Panc1 (cell line): ENCODE measurements around the gene TRPM5. TPM values are rescaled to one million over a fixed set of nuclear protein-coding genes. Genes with fewer than 3 reads are reported as not detected.
A peak's percentile ranks its signal among the peaks of the same experiment; 100 is the strongest.

Experiments
- ATAC-seq: fragments of 200-7000 bp; cut with Tn5 transposase; 2 replicates; pipeline ENCODE4 v1.9.1; 2020; ENCODE audit warnings: mild to moderate bottlenecking, moderate library complexity
- BruUV-seq: library from RNA; stranded (reverse); fragments of 400-500 nt; replicated peaks from 2 replicates; lab custom pipeline; 2021; lab: Mats Ljungman, UMichigan
- CTCF ChIA-PET: fragments of 300-600 bp; sonication (Branson Sonifier 250); formaldehyde crosslinking; loops from one replicate; lab custom pipeline; 2022; ENCODE audit warnings: antibody characterized with exemption; lab: Charles Lee
- POLR2A ChIA-PET: fragments of 300-600 bp; sonication (Branson Sonifier 250); formaldehyde crosslinking; loops from one replicate; lab custom pipeline; 2022; ENCODE audit warnings: antibody characterized with exemption; lab: Charles Lee
- DNase-seq: peaks from one replicate; pipeline ENCODE4 v3.0.0-alpha.2; 2010; ENCODE audit warnings: low read depth, low spot score
- H3K27ac ChIP-seq: 2 replicates; pipeline ENCODE4 v1.5.1; 2011; ENCODE audit warnings: mild to moderate bottlenecking, low read length, inconsistent platforms
- H3K27me3 ChIP-seq: fragments of 200-500 bp; sonication (Bioruptor generic); 2 replicates; pipeline ENCODE4 v1.6.0; 2014; ENCODE audit warnings: low read length, inconsistent platforms; ENCODE audit not compliant: control insufficient read depth, insufficient read depth
- H3K36me3 ChIP-seq: fragments of 200-500 bp; sonication (Bioruptor generic); 2 replicates; pipeline ENCODE4 v1.5.1; 2014; ENCODE audit warnings: inconsistent platforms, mild to moderate bottlenecking, low read length, moderate library complexity; ENCODE audit not compliant: control insufficient read depth, insufficient read depth
- H3K4me1 ChIP-seq: 2 replicates; pipeline ENCODE4 v1.5.1; 2011; ENCODE audit warnings: inconsistent platforms, mild to moderate bottlenecking, low read length, moderate library complexity; ENCODE audit not compliant: control insufficient read depth, insufficient read depth
- H3K4me3 ChIP-seq, 2 experiments: 2 replicates each; pipeline ENCODE4 v1.5.1; 2011 to 2012; ENCODE audit warnings: low read depth in 2 of 2, low read length in 2 of 2, mild to moderate bottlenecking in 2 of 2, inconsistent platforms in 1 of 2, moderate library complexity in 1 of 2
- H3K9me3 ChIP-seq: fragments of 200-500 bp; sonication (Bioruptor generic); 2 replicates; pipeline ENCODE4 v1.5.1; 2014; ENCODE audit warnings: low read depth, mild to moderate bottlenecking, inconsistent platforms, low read length, moderate library complexity; ENCODE audit not compliant: control insufficient read depth, insufficient read depth
- POLR2AphosphoS5 ChIP-seq: IDR thresholded peaks from 2 replicates; pipeline ENCODE4 v1.6.1; 2012; ENCODE audit warnings: mild to moderate bottlenecking, low read depth, low read length, moderate library complexity
- SIN3A ChIP-seq: IDR thresholded peaks from 2 replicates; pipeline ENCODE4 v1.6.1; 2012; ENCODE audit warnings: low read depth, mild to moderate bottlenecking, low read length, moderate library complexity, borderline replicate concordance; ENCODE audit not compliant: insufficient read depth
- TCF7L2 ChIP-seq: IDR thresholded peaks from 2 replicates; pipeline ENCODE4 v1.6.1; 2011; ENCODE audit warnings: mild to moderate bottlenecking, low read depth, low read length, inconsistent platforms
- in situ Hi-C: cut with HindIII; loops from 2 replicates; pipeline ENCODE4 v1.10.0; 2016; ENCODE audit warnings: low sequenced_read_pairs, low pct_unique_long_range_greater_than_20kb
- intact Hi-C: fragments of 100-400 bp; cut with micrococcal nuclease; formaldehyde crosslinking; loops from one replicate; pipeline ENCODE4 v1.10.0; 2022; ENCODE audit not compliant: unreplicated experiment
- total RNA-seq: library from RNA; stranded (reverse); gene quantifications from one replicate; pipeline ENCODE4 v1.2.1, GENCODE V29; 2021; ENCODE audit not compliant: unreplicated experiment
- TF ChIP-seq, protein P1 (sequence below), 2 experiments: IDR thresholded peaks; 2 replicates each; pipeline ENCODE4 v1.6.1; 2011 to 2012; ENCODE audit warnings: low read depth in 2 of 2, control low read depth in 1 of 2, low read length in 1 of 2, mild to moderate bottlenecking in 1 of 2, moderate library complexity in 1 of 2; ENCODE audit not compliant: insufficient read depth in 1 of 2
- TF ChIP-seq, protein P2 (sequence below): fragments of 450-650 bp; IDR thresholded peaks from 2 replicates; pipeline ENCODE4 v1.5.1; 2017; ENCODE audit warnings: mild to moderate bottlenecking

TRPM5 gene
- total RNA-seq, 1 experiment from 2014 or later = 0.08 TPM

DNA sequence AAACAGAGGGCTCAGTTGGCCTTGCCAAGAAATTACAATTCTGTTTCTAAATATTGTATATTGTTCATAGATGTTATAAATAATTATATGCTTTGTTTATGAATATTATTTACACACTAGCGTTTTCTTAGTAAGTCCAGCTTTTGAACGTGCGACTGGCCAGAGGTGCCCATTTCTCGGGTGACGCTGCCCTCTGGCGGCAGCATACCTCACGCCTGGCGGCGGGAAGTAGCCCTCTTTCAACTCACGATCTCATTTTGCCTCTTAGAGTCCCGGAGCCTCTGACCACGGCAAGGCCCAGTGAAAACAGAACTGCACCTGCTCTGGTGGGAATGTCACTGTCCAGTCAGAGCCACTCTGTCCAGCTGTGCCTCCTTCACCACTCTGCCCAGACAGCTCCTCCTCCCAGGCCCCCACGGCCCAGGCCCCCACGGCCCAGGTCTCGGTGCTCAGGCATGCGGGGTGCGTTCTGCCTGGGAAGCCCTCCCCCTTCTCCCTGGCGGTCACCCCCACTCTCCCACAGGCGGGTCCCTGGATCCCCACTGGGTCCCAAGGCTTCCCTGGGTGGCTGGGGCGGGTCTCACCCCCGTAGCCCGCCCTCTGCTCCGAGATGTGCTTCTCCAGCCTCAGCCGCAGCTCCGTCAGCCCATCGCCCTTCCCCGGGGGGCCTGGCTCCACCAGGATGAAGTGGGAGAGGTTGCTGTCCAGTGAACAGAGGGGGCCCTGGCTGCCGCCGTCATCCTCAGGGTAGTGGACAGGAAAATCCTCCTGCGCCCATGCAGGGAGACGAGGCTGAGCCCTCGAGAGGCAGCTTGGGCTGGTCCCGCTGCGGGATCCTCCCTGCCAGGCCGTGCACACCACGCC, 24.4 kb downstream of the TRPM5 start:
- no peaks in the 10 kb centered on the region for H3K9me3 ChIP-seq
- DNase-seq (peak; percentile 78), ATAC-seq (peak; percentile 74)
- TF ChIP-seq POLR2AphosphoS5 (no peak), TCF7L2 (peak; percentile 42; the same call in 1 of the 2 replicates), SIN3A (no peak)
- TF ChIP-seq, protein P1, sequence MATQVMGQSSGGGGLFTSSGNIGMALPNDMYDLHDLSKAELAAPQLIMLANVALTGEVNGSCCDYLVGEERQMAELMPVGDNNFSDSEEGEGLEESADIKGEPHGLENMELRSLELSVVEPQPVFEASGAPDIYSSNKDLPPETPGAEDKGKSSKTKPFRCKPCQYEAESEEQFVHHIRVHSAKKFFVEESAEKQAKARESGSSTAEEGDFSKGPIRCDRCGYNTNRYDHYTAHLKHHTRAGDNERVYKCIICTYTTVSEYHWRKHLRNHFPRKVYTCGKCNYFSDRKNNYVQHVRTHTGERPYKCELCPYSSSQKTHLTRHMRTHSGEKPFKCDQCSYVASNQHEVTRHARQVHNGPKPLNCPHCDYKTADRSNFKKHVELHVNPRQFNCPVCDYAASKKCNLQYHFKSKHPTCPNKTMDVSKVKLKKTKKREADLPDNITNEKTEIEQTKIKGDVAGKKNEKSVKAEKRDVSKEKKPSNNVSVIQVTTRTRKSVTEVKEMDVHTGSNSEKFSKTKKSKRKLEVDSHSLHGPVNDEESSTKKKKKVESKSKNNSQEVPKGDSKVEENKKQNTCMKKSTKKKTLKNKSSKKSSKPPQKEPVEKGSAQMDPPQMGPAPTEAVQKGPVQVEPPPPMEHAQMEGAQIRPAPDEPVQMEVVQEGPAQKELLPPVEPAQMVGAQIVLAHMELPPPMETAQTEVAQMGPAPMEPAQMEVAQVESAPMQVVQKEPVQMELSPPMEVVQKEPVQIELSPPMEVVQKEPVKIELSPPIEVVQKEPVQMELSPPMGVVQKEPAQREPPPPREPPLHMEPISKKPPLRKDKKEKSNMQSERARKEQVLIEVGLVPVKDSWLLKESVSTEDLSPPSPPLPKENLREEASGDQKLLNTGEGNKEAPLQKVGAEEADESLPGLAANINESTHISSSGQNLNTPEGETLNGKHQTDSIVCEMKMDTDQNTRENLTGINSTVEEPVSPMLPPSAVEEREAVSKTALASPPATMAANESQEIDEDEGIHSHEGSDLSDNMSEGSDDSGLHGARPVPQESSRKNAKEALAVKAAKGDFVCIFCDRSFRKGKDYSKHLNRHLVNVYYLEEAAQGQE (IDR thresholded peaks at IDR 0.05; ENCODE audit: insufficient read depth in 1 of 2, low read depth in 2 of 2, low read length in 1 of 2) = 0 out of 4 replicates have a peak, but pooled peaks of 1 of the 2 experiments have one; percentile 12
- TF ChIP-seq, protein P2, sequence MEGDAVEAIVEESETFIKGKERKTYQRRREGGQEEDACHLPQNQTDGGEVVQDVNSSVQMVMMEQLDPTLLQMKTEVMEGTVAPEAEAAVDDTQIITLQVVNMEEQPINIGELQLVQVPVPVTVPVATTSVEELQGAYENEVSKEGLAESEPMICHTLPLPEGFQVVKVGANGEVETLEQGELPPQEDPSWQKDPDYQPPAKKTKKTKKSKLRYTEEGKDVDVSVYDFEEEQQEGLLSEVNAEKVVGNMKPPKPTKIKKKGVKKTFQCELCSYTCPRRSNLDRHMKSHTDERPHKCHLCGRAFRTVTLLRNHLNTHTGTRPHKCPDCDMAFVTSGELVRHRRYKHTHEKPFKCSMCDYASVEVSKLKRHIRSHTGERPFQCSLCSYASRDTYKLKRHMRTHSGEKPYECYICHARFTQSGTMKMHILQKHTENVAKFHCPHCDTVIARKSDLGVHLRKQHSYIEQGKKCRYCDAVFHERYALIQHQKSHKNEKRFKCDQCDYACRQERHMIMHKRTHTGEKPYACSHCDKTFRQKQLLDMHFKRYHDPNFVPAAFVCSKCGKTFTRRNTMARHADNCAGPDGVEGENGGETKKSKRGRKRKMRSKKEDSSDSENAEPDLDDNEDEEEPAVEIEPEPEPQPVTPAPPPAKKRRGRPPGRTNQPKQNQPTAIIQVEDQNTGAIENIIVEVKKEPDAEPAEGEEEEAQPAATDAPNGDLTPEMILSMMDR = peak; percentile 97
- H3K27me3 ChIP-seq = no peaks in the 10 kb centered on the region
- ChIA-PET POLR2A (interaction anchor here (1.6 kb wide), 1 partner anchor 42 kb away, joined by 8 read pairs; no protein-coding TSS in a partner anchor), CTCF (interaction anchor here (0.6 to 6.3 kb wide), 22 partner anchors 11 to 676 kb away, joined by 3 to 102 read pairs (median 5); partner anchors contain the start of genes C11orf21, TSPAN32 and TSSC4)
- H3K4me3 ChIP-seq = peak overlapping the region in 1 of 2 experiments; percentile 42; a peak in 2 of 4 replicates
- H3K4me1 ChIP-seq = peaks cover 7% of the 10 kb centered on the region; the same call in 1 of the 2 replicates
- BruUV-seq = no TSS peak
- H3K36me3 ChIP-seq = no peaks in the 10 kb centered on the region
- in situ Hi-C loops = no loop called here
- H3K27ac ChIP-seq = peak overlapping the region; percentile 23; the same call in 1 of the 2 replicates
- intact Hi-C loops = loop anchor here (1.0 to 2.0 kb wide), 3 partner anchors 20 to 221 kb away; partner anchors contain the start of gene TSSC4

DNA sequence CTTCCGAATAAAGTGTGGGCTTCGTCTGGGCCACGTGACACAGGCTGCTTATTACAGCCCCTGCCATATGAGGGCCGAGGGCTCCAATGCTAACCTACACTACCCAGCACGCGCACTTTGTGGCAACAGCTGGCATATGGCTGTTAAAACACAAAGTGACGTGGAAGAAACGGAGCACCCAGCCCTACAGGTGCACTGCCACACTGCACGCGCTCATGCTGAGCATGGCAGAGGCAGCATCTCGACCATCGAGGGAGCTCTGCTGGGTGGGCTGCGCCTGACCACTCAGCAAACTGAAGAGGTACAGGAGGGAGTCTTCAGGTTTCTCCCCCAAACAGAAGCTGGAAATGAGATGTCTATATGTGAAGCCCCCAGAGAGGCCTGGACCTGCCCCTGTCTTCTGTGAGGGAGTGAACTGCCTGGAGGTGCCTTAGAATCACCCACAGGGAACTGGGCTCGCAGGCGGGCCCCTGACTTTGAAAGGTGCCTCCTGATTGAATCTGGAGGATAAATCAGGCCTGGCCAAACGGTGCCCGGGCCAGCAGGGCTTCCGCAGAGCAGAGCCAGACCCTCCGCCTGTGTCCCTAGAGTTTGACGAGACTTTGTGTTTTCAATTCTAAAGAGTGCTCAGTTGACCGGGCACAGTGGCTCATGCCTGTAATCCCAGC, 25.5 kb downstream of the TRPM5 start:
- in situ Hi-C loops = no loop called here
- intact Hi-C loops = loop anchor here (1.0 kb wide), 1 partner anchor 114 kb away; no protein-coding TSS in a partner anchor
- no TSS peak for BruUV-seq
- no peaks in the 10 kb centered on the region for H3K36me3 ChIP-seq
- no peak overlapping the region for H3K27ac ChIP-seq
- POLR2A ChIA-PET = interaction anchor here (1.6 kb wide), 1 partner anchor 41 kb away, joined by 8 read pairs; no protein-coding TSS in a partner anchor
- CTCF ChIA-PET = interaction anchor here (0.6 to 6.3 kb wide), 17 partner anchors 10 to 233 kb away, joined by 3 to 102 read pairs (median 6); partner anchors contain the start of genes C11orf21, TSPAN32 and TSSC4
- peaks cover 7% of the 10 kb centered on the region; the same call in 1 of the 2 replicates for H3K4me1 ChIP-seq
- H3K27me3 ChIP-seq = no peaks in the 10 kb centered on the region
- H3K4me3 ChIP-seq = no peak overlapping the region
- ATAC-seq (no peak), DNase-seq (no peak)
- H3K9me3 ChIP-seq = no peaks in the 10 kb centered on the region
- TF ChIP-seq SIN3A (no peak), POLR2AphosphoS5 (no peak), TCF7L2 (no peak)
- TF ChIP-seq, protein P2 = no peak
- TF ChIP-seq, protein P1 (IDR thresholded peaks at IDR 0.05; ENCODE audit: insufficient read depth in 1 of 2, low read depth in 2 of 2, low read length in 1 of 2) = no peak
